ENCODE data around the gene KLK12. TPM values are rescaled to one million over a fixed set of nuclear protein-coding genes. Genes with fewer than 3 reads are reported as not detected.

The KLK12 gene
- total and polyA plus RNA-seq, 9 of the 15 experiments (the other 6 are each of a cell fraction or from before 2014, with no cell fraction given), result not detected

DNA sequence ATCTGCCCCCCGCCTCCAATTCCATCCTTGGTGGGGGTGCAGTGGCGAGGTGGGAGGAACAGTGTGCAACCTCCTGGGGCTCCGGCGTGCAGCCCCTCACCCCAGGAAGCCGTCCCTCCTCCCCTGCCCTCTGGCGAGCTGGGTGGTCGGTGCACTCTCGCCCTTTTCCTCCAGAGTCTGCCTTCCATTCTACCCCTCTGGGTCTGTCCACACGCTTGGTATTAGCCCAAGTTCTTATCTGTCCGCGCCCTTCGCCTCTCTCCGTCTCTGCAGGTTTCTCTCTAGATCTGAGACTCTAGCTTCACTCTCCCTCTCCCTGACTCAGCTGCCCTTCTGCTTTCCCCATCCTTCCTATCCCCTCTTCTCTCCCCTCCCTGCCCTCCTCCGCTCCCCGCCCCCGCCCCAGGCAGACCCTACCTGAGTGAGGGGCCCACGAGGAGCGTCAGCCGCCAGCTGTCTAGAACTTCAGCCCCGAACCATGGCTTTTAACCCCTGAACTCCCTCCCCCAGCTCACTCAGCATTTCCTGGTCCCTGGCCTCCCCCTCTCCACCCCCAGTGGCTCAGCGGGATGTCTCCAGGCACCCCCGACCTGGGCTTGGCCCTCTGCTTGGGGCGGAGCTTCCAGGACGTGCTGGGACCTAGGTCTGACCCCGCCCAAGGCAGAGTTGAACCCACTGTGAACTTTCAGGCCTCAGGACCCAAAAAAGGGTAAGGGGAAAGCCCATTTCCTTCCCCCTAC lies 30.6 kb upstream of the KLK12 start (continued):
- no peak for TF ChIP-seq SRSF7 (optimal IDR thresholded peaks at IDR 0.05; ENCODE audit: low read depth, low read length)
- TF ChIP-seq SMAD3 (CRISPR knock-in tag; conservative IDR thresholded peaks at IDR 0.05), result no peak
- no peak for TF ChIP-seq SMARCB1 (IDR thresholded peaks at IDR 0.05; ENCODE audit: insufficient read length, low read depth)
- peak; percentile 26; the same call in 1 of the 2 replicates for TF ChIP-seq SMARCA5 (IDR thresholded peaks at IDR 0.05)
- peak in 1 of 3 experiments; percentile 23 for TF ChIP-seq YY1 (IDR thresholded peaks at IDR 0.05; ENCODE audit: borderline replicate concordance in 1 of 3, control insufficient read depth in 1 of 3, extremely low read depth in 1 of 3, insufficient read depth in 3 of 3, insufficient read length in 1 of 3, insufficient replicate concordance in 2 of 3, low read depth in 1 of 3, low read length in 2 of 3)
- TF ChIP-seq SOX6 (IDR thresholded peaks at IDR 0.05), result no peak
- no peak for TF ChIP-seq HMG20B (CRISPR knock-in tag; IDR thresholded peaks at IDR 0.05)
- no peak for TF ChIP-seq KLF1 (tag; IDR thresholded peaks at IDR 0.05)
- 0 out of 2 replicates have a peak, but pooled peaks have one; percentile 29 for TF ChIP-seq DPF2 (IDR thresholded peaks at IDR 0.05)
- no peak for TF ChIP-seq RAD21 (CRISPR knock-in tag; conservative IDR thresholded peaks at IDR 0.05 in 1 of 2, IDR thresholded peaks at IDR 0.05 in 1 of 2)
- TF ChIP-seq NR2C1 (IDR thresholded peaks at IDR 0.05), result peak; percentile 46; the same call in 1 of the 2 replicates
- no peak for TF ChIP-seq NR2C1 (tag; IDR thresholded peaks at IDR 0.05)
- no peak for TF ChIP-seq ZNF696 (CRISPR knock-in tag; conservative IDR thresholded peaks at IDR 0.05)
- no peak for TF ChIP-seq POLR3G (IDR thresholded peaks at IDR 0.05; ENCODE audit: extremely low read depth, insufficient read length, insufficient replicate concordance)
- no peak for TF ChIP-seq SMARCE1 (IDR thresholded peaks at IDR 0.05)
- TF ChIP-seq KDM5B (IDR thresholded peaks at IDR 0.05; ENCODE audit: insufficient replicate concordance, low read depth, low read length), result peak; percentile 1
- no peak for TF ChIP-seq CCNT2 (IDR thresholded peaks at IDR 0.05; ENCODE audit: borderline replicate concordance, extremely low read depth, insufficient read length, low read depth, low read length)
- no peak for TF ChIP-seq ZFP1 (CRISPR knock-in tag; IDR thresholded peaks at IDR 0.05)
- TF ChIP-seq, protein P1, sequence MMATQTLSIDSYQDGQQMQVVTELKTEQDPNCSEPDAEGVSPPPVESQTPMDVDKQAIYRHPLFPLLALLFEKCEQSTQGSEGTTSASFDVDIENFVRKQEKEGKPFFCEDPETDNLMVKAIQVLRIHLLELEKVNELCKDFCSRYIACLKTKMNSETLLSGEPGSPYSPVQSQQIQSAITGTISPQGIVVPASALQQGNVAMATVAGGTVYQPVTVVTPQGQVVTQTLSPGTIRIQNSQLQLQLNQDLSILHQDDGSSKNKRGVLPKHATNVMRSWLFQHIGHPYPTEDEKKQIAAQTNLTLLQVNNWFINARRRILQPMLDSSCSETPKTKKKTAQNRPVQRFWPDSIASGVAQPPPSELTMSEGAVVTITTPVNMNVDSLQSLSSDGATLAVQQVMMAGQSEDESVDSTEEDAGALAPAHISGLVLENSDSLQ (IDR thresholded peaks at IDR 0.05), result peak; percentile 3; the same call in 1 of the 2 replicates
- TF ChIP-seq, protein P2, sequence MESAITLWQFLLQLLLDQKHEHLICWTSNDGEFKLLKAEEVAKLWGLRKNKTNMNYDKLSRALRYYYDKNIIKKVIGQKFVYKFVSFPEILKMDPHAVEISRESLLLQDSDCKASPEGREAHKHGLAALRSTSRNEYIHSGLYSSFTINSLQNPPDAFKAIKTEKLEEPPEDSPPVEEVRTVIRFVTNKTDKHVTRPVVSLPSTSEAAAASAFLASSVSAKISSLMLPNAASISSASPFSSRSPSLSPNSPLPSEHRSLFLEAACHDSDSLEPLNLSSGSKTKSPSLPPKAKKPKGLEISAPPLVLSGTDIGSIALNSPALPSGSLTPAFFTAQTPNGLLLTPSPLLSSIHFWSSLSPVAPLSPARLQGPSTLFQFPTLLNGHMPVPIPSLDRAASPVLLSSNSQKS (CRISPR knock-in tag; IDR thresholded peaks at IDR 0.05), result no peak
- TF ChIP-seq MAFF (IDR thresholded peaks at IDR 0.05; ENCODE audit: low read length), result no peak
- TF ChIP-seq SRSF3 (IDR thresholded peaks at IDR 0.05; ENCODE audit: insufficient read depth, low read length), result no peak
- TF ChIP-seq, protein P3, sequence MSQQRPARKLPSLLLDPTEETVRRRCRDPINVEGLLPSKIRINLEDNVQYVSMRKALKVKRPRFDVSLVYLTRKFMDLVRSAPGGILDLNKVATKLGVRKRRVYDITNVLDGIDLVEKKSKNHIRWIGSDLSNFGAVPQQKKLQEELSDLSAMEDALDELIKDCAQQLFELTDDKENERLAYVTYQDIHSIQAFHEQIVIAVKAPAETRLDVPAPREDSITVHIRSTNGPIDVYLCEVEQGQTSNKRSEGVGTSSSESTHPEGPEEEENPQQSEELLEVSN (IDR thresholded peaks at IDR 0.05; ENCODE audit: borderline replicate concordance in 1 of 2, extremely low read depth in 1 of 2, insufficient read depth in 1 of 2, insufficient read length in 1 of 2, low read depth in 1 of 2, low read length in 1 of 2, poor library complexity in 1 of 2, severe bottlenecking in 1 of 2), result peak in 1 of 2 experiments; percentile 1

All from K562 (cell line).